Activated naive CD4-positive, alpha-beta T cell treated with anti-CD3 and anti-CD28 coated beads, Interleukin-2, amount 10 ng/mL, durations not matched to agents 7 days and 5 days (primary cell): ENCODE measurements around the gene ACOT2.
"Not testable (repeated sequence)": the region's sequence is repeated elsewhere in the genome, so short reads cannot be mapped to it uniquely, and the experiment has no call there.

ENCODE experiments used
- CTCF ChIA-PET: fragments of 350-600 bp; sonication (Branson Sonifier 250); formaldehyde crosslinking; loops from one replicate; lab custom pipeline; 2021; ENCODE audit warnings: antibody characterized with exemption; lab: Charles Lee
- DNase-seq: peaks from one replicate; pipeline ENCODE4 v3.0.0-alpha.2; 2020
- H3K27ac Mint-ChIP-seq: one replicate; pipeline ENCODE4 v1.8.0; 2021; ENCODE audit warnings: mild to moderate bottlenecking, moderate library complexity, mixed read lengths
- H3K27me3 Mint-ChIP-seq: one replicate; pipeline ENCODE4 v1.8.0; 2021; ENCODE audit warnings: mild to moderate bottlenecking, mixed read lengths
- H3K36me3 Mint-ChIP-seq: one replicate; pipeline ENCODE4 v1.8.0; 2021; ENCODE audit warnings: mixed read lengths
- H3K4me1 Mint-ChIP-seq: one replicate; pipeline ENCODE4 v1.8.0; 2021; ENCODE audit warnings: mixed read lengths
- H3K4me3 Mint-ChIP-seq: one replicate; pipeline ENCODE4 v1.8.0; 2021; ENCODE audit warnings: mild to moderate bottlenecking, moderate library complexity, mixed read lengths
- H3K9me3 Mint-ChIP-seq: one replicate; pipeline ENCODE4 v1.8.0; 2021; ENCODE audit warnings: mixed read lengths

The ACOT2 gene, protein sequence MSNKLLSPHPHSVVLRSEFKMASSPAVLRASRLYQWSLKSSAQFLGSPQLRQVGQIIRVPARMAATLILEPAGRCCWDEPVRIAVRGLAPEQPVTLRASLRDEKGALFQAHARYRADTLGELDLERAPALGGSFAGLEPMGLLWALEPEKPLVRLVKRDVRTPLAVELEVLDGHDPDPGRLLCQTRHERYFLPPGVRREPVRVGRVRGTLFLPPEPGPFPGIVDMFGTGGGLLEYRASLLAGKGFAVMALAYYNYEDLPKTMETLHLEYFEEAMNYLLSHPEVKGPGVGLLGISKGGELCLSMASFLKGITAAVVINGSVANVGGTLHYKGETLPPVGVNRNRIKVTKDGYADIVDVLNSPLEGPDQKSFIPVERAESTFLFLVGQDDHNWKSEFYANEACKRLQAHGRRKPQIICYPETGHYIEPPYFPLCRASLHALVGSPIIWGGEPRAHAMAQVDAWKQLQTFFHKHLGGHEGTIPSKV

DNA sequence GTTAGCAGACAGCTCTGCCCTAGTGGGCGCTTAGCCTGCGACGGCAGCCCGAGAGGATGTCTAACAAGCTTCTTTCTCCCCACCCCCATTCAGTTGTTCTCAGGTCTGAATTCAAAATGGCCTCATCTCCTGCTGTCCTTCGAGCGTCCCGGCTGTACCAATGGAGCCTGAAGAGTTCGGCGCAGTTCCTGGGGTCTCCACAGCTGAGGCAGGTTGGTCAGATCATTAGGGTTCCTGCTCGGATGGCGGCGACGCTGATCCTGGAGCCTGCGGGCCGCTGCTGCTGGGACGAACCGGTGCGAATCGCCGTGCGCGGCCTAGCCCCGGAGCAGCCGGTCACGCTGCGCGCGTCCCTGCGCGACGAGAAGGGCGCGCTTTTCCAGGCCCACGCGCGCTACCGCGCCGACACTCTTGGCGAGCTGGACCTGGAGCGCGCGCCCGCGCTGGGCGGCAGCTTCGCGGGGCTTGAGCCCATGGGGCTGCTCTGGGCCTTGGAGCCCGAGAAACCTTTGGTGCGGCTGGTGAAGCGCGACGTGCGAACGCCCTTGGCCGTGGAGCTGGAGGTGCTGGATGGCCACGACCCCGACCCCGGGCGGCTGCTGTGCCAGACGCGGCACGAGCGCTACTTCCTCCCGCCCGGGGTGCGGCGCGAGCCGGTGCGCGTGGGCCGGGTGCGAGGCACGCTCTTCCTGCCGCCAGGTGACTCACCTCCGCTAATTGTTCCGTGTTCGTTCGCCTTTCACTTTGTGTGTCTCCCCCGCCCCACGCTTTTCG is at the start of gene ACOT2:
Gene ACOT2 (plus strand): TSS at position 29 of the 774 bp plus-strand sequence. CDS start 28 bp downstream, at position 57.
- peaks cover 38% of the 10 kb centered on the region for H3K36me3 Mint-ChIP-seq
- not testable (repeated sequence) for H3K27me3 Mint-ChIP-seq, H3K9me3 Mint-ChIP-seq
- CTCF ChIA-PET, result interaction anchor here (0.7 to 3.0 kb wide), 10 partner anchors 42 to 160 kb away, joined by 3 to 48 read pairs (median 4); partner anchors contain the start of gene ACOT6
- peaks cover 47% of the 10 kb centered on the region for H3K4me1 Mint-ChIP-seq
- H3K4me3 Mint-ChIP-seq, result peak within 1 kb of the TSS; percentile 80
- H3K27ac Mint-ChIP-seq, result peak within 1 kb of the TSS; percentile 93
- DNase-seq, result peak; percentile 80

DNA sequence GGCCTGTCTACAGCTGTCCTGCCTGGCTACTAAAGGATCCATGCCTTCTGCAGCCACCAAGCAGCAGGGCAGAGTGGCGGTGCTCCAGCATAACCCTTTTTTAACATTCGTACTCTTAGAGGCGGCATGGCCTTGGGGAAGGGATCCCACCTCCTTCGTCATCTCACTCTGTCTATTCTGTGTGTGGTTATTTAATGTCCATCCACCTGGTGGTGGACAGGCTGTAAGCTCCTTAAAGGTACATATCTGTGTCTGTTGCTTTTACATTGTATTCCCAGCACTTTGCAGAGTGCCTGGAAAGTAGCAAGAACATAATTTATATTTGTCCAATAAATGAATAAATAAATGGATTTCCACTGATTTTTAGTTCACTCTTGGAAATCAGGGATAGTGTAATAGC is 47.8 kb upstream of the ACOT2 start:
- H3K9me3 Mint-ChIP-seq, result no peaks in the 10 kb centered on the region
- CTCF ChIA-PET, result interaction anchor here (0.6 to 2.0 kb wide), 4 partner anchors 14 to 805 kb away, joined by 3 to 9 read pairs (median 3); partner anchors contain the start of gene ACOT2
- peaks cover 14% of the 10 kb centered on the region for H3K27me3 Mint-ChIP-seq
- no peaks in the 10 kb centered on the region for H3K36me3 Mint-ChIP-seq
- DNase-seq, result no peak
- H3K27ac Mint-ChIP-seq, result no peak overlapping the region
- no peak overlapping the region for H3K4me3 Mint-ChIP-seq
- H3K4me1 Mint-ChIP-seq, result no peaks in the 10 kb centered on the region

DNA sequence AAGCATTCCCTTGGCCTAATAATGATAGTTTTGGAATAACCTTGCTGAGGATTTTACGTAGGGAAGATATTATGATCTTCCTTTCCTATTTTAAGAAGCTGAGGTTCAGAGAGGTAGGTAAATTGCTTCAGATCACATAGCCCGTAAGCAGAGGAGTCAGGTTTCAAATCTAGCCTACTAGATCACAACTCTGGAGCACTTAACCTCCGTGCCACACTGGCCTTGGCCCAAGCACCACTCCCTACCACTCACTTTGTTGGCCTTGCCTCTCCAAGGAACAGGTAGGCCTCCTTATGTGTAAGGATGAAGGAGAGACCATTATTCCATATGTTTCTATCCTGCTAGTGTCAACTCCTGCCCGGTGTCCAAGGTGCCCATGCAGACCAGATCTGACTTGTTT is 44.5 kb upstream of the ACOT2 start:
- no peak overlapping the region for H3K4me3 Mint-ChIP-seq
- no peaks in the 10 kb centered on the region for H3K36me3 Mint-ChIP-seq
- H3K4me1 Mint-ChIP-seq, result no peaks in the 10 kb centered on the region
- CTCF ChIA-PET, result no interaction called here
- DNase-seq, result no peak
- no peak overlapping the region for H3K27ac Mint-ChIP-seq
- H3K27me3 Mint-ChIP-seq, result peaks cover 13% of the 10 kb centered on the region
- no peaks in the 10 kb centered on the region for H3K9me3 Mint-ChIP-seq

DNA sequence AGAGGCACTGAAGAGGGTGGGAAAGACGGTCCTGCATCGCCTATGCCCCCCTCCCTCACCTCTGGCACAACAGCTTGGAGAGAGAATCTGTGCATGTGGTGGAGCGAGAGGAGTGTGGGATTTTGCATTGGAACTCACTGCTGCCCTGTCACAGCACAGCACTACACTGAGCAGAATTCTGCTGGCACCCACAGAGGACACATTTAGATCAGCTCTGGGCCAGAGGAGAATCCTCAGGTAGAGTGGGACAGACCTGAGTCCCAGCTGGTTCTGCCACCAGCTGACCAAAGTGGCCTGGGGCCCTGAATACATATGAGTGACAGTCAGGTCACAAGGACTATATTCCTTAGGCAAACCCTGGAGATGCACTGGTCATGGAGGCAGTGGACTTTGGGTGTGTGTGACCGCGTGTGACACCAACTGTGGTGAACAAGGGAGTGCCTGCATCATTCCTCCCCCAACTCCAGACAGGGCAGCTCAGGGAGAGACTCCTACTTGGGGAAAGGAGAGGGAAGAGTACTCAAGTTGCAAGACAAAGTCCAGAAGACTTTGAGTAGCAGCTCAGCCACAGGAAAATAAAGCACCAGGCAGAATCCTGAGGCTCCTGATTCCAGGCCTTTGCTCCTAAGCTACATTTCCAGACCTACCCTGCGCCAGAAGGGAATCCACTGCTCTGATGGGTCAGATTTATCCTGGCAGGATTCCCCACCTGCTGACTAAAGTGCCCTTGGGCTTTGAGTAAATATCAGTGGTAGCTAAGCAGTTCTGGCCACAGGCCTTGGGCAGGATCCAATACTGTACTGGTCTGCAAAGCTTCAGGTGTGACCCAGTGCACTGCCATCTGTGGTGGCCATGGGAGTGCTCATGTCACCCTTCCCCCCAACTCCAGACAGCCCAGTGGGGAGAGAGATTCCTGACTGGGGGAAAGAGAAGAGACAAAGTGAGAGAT is 42.7 kb upstream of the ACOT2 start:
- Mint-ChIP-seq H3K9me3 (no peaks in the 10 kb centered on the region), H3K4me3 (no peak overlapping the region), H3K4me1 (no peaks in the 10 kb centered on the region), H3K27me3 (peaks cover 7% of the 10 kb centered on the region), H3K36me3 (no peaks in the 10 kb centered on the region), H3K27ac (no peak overlapping the region)
- no peak for DNase-seq
- CTCF ChIA-PET, result interaction anchor here (1.1 kb wide), 1 partner anchor 43 kb away, joined by 3 read pairs; the partner anchor contains the start of gene ACOT2

DNA sequence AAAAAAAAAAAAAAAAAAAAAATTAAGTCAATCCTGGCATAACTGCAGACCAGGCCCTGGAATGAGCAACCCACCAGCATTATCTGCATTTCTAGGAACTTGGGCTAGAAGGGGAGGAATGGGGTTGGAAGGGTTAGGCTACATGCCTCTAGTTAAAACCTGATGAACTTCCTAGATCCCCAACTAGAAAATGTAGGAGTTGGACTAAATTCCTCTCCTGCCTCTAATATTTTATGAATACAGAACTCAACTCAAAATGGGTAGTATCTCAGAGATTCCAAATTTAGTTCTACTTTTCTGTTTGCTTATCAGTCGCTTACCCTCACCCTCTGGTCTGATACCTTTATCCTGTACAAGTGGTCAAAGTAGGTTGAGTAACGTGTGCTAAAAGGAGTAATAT is 39.7 kb upstream of the ACOT2 start:
- CTCF ChIA-PET, H3K9me3 Mint-ChIP-seq, H3K4me1 Mint-ChIP-seq, H3K27me3 Mint-ChIP-seq, DNase-seq, H3K27ac Mint-ChIP-seq, H3K4me3 Mint-ChIP-seq, H3K36me3 Mint-ChIP-seq: not testable (repeated sequence)

- H3K4me1 Mint-ChIP-seq, H3K27me3 Mint-ChIP-seq, H3K27ac Mint-ChIP-seq, H3K9me3 Mint-ChIP-seq, CTCF ChIA-PET, H3K4me3 Mint-ChIP-seq, H3K36me3 Mint-ChIP-seq, DNase-seq: not testable (repeated sequence)
Measured at GRCh38 chr14:73531971-73532370, 37.0 kb upstream of the ACOT2 start.

GRCh38 chr14:73537244-73538045 is 31.6 kb upstream of the ACOT2 start:
- H3K4me3 Mint-ChIP-seq, H3K27me3 Mint-ChIP-seq, H3K36me3 Mint-ChIP-seq, H3K27ac Mint-ChIP-seq, H3K4me1 Mint-ChIP-seq, CTCF ChIA-PET, H3K9me3 Mint-ChIP-seq, DNase-seq: not testable (repeated sequence)

DNA sequence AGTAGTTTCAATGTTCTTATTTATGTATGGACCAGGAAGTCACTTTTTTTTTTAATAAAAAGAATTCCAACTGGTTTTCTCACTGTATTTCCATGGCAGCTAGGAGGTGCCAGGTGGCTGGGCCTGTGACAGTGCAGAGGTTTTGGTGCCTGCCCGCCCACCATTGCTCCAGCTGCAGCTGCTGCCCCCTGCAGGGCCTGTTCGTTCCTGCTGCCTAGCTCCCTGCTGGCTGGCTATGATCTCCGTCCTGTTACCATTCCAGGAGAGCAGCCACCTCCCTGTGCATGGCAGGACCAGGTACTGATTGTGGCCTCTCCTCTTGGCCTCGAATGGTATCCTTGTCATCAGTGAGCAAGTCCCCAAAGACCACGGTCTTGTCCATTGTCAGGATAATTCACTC is 30.0 kb upstream of the ACOT2 start:
- H3K36me3 Mint-ChIP-seq, DNase-seq, H3K4me1 Mint-ChIP-seq, CTCF ChIA-PET, H3K4me3 Mint-ChIP-seq, H3K9me3 Mint-ChIP-seq, H3K27me3 Mint-ChIP-seq, H3K27ac Mint-ChIP-seq: not testable (repeated sequence)

GRCh38 chr14:73542961-73543360 is 26.1 kb upstream of the ACOT2 start:
- H3K9me3 Mint-ChIP-seq, H3K27me3 Mint-ChIP-seq, CTCF ChIA-PET, H3K36me3 Mint-ChIP-seq, DNase-seq, H3K27ac Mint-ChIP-seq, H3K4me1 Mint-ChIP-seq, H3K4me3 Mint-ChIP-seq: not testable (repeated sequence)

GRCh38 chr14:73545353-73545752 is 23.7 kb upstream of the ACOT2 start:
- H3K9me3 Mint-ChIP-seq, H3K36me3 Mint-ChIP-seq, CTCF ChIA-PET, DNase-seq, H3K4me1 Mint-ChIP-seq, H3K4me3 Mint-ChIP-seq, H3K27me3 Mint-ChIP-seq, H3K27ac Mint-ChIP-seq: not testable (repeated sequence)

GRCh38 chr14:73549097-73549496 is 19.9 kb upstream of the ACOT2 start:
- H3K27me3 Mint-ChIP-seq, H3K4me3 Mint-ChIP-seq, H3K27ac Mint-ChIP-seq, H3K36me3 Mint-ChIP-seq, H3K9me3 Mint-ChIP-seq, DNase-seq, H3K4me1 Mint-ChIP-seq, CTCF ChIA-PET: not testable (repeated sequence)

DNA sequence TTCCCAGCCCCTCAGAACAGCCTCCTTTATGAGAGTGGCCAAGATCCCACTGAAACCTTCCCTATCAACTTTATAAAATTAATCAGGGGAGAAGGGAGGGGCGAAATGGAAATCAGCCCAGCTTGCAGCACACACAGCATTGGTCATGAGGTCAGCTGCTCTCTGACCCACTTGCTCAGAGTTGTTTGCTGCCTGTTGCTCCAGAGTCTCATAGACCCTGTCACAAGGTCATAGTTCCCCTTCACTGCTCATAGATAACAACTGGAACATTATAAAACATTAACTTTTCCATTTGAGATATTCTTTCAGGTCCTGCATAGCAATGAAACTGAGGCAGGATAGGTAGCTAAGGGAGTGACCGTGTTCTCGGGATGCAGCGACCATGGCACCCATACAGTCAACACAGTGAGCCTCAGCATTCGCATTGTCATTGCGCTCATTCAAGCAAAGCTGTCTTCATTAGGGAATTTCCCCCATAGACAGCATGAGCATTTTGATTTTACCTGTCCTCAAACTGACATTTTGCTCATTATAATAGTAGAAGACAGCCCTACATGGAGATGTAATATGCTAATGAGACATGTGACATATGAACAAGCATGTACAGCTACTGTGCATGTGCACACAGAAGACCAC is 19.0 kb upstream of the ACOT2 start:
- H3K9me3 Mint-ChIP-seq, CTCF ChIA-PET, H3K27me3 Mint-ChIP-seq, H3K36me3 Mint-ChIP-seq, DNase-seq, H3K27ac Mint-ChIP-seq, H3K4me3 Mint-ChIP-seq, H3K4me1 Mint-ChIP-seq: not testable (repeated sequence)

- DNase-seq, result no peak
- Mint-ChIP-seq H3K36me3 (no peaks in the 10 kb centered on the region), H3K27ac (no peak overlapping the region), H3K4me3 (no peak overlapping the region), H3K4me1 (no peaks in the 10 kb centered on the region), H3K27me3 (no peaks in the 10 kb centered on the region), H3K9me3 (no peaks in the 10 kb centered on the region)
- CTCF ChIA-PET, result no interaction called here
Measured at GRCh38 chr14:73553845-73554244, 15.2 kb upstream of the ACOT2 start.
